NT2/D1 (cell line): ENCODE results near the gene DRAXIN.

Experiments
- DNase-seq: peaks from one replicate; pipeline ENCODE4 v3.0.0-alpha.2; 2011; ENCODE audit warnings: low read depth, low spot score
- H3K27me3 ChIP-seq: 2 replicates; pipeline ENCODE4 v1.6.0; 2011; ENCODE audit warnings: mild to moderate bottlenecking; ENCODE audit not compliant: insufficient read length, insufficient read depth
- H3K36me3 ChIP-seq: 2 replicates; pipeline ENCODE4 v1.6.1; 2011; ENCODE audit warnings: mild to moderate bottlenecking, low read length, mixed read lengths; ENCODE audit not compliant: insufficient read depth, insufficient read length
- H3K4me1 ChIP-seq: 2 replicates; pipeline ENCODE4 v1.5.1; 2011; ENCODE audit not compliant: insufficient read depth, insufficient read length
- H3K4me3 ChIP-seq: 2 replicates; pipeline ENCODE4 v1.5.1; 2011; ENCODE audit warnings: low read depth; ENCODE audit not compliant: insufficient read length
- H3K9ac ChIP-seq: 2 replicates; pipeline ENCODE4 v1.6.0; 2011; ENCODE audit warnings: low read depth; ENCODE audit not compliant: insufficient read length
- H3K9me3 ChIP-seq: 2 replicates; pipeline ENCODE4 v1.5.1; 2011; ENCODE audit warnings: mild to moderate bottlenecking, low read length; ENCODE audit not compliant: insufficient read depth
- SUZ12 ChIP-seq: IDR thresholded peaks from 2 replicates; pipeline ENCODE4 v1.6.1; 2011; ENCODE audit not compliant: insufficient read length, insufficient read depth; ENCODE audit errors: extremely low read depth
- YY1 ChIP-seq: IDR thresholded peaks from 2 replicates; pipeline ENCODE4 v1.6.1; 2011; ENCODE audit not compliant: insufficient read length, insufficient read depth
- ZNF274 ChIP-seq: IDR thresholded peaks from 2 replicates; pipeline ENCODE4 v1.6.1; 2011; ENCODE audit warnings: mild to moderate bottlenecking, low read depth, low read length

DRAXIN gene

GRCh38 chr1:11659748-11660147 is 31.8 kb upstream of the DRAXIN start:
- Histone ChIP-seq H3K36me3 (peaks cover 46% of the 10 kb centered on the region), H3K9ac (no peak overlapping the region), H3K4me3 (no peak overlapping the region), H3K4me1 (peaks cover 2% of the 10 kb centered on the region), H3K9me3 (no peaks in the 10 kb centered on the region), H3K27me3 (no peaks in the 10 kb centered on the region)
- DNase-seq, result no peak
- no peak for TF ChIP-seq SUZ12
- no peak for TF ChIP-seq ZNF274
- no peak for TF ChIP-seq YY1

- H3K4me1 ChIP-seq, result peaks cover 2% of the 10 kb centered on the region
- peaks cover 43% of the 10 kb centered on the region for H3K36me3 ChIP-seq
- DNase-seq, result no peak
- TF ChIP-seq YY1, result no peak
- TF ChIP-seq SUZ12, result no peak
- TF ChIP-seq ZNF274, result no peak
- H3K9ac ChIP-seq, result no peak overlapping the region
- no peaks in the 10 kb centered on the region for H3K27me3 ChIP-seq
- H3K4me3 ChIP-seq, result no peak overlapping the region
- H3K9me3 ChIP-seq, result no peaks in the 10 kb centered on the region
Measured at GRCh38 chr1:11661103-11661502, 30.4 kb upstream of the DRAXIN start.

- no peak for TF ChIP-seq ZNF274
- TF ChIP-seq SUZ12, result no peak
- TF ChIP-seq YY1, result no peak
- Histone ChIP-seq H3K27me3 (no peaks in the 10 kb centered on the region), H3K36me3 (peaks cover 37% of the 10 kb centered on the region), H3K9ac (peak overlapping the region; percentile 70), H3K4me3 (peak overlapping the region; percentile 32), H3K4me1 (peaks cover 2% of the 10 kb centered on the region), H3K9me3 (no peaks in the 10 kb centered on the region)
- DNase-seq, result no peak
Measured at GRCh38 chr1:11664336-11665065, 27.0 kb upstream of the DRAXIN start.

- no peak for DNase-seq
- no peak for TF ChIP-seq YY1
- no peak for TF ChIP-seq ZNF274
- TF ChIP-seq SUZ12, result no peak
- H3K4me1 ChIP-seq, result no peaks in the 10 kb centered on the region
- H3K9ac ChIP-seq, result no peak overlapping the region
- H3K27me3 ChIP-seq, result no peaks in the 10 kb centered on the region
- H3K36me3 ChIP-seq, result peaks cover 40% of the 10 kb centered on the region
- H3K9me3 ChIP-seq, result no peaks in the 10 kb centered on the region
- H3K4me3 ChIP-seq, result no peak overlapping the region
Measured at GRCh38 chr1:11668516-11668915, 23.0 kb upstream of the DRAXIN start.

GRCh38 chr1:11670747-11671146 is 20.8 kb upstream of the DRAXIN start:
- H3K36me3 ChIP-seq, result peaks cover 59% of the 10 kb centered on the region
- peaks cover 2% of the 10 kb centered on the region for H3K4me1 ChIP-seq
- H3K27me3 ChIP-seq, result no peaks in the 10 kb centered on the region
- H3K4me3 ChIP-seq, result no peak overlapping the region
- no peak overlapping the region for H3K9ac ChIP-seq
- H3K9me3 ChIP-seq, result no peaks in the 10 kb centered on the region
- TF ChIP-seq SUZ12 (no peak), YY1 (no peak), ZNF274 (no peak)
- DNase-seq, result no peak

GRCh38 chr1:11671205-11671543 is 20.3 kb upstream of the DRAXIN start:
- TF ChIP-seq ZNF274, result no peak
- Histone ChIP-seq H3K9ac (no peak overlapping the region), H3K4me1 (peaks cover 2% of the 10 kb centered on the region), H3K36me3 (peaks cover 64% of the 10 kb centered on the region), H3K27me3 (no peaks in the 10 kb centered on the region), H3K9me3 (no peaks in the 10 kb centered on the region), H3K4me3 (no peak overlapping the region)
- DNase-seq, result no peak

GRCh38 chr1:11671544-11672286 is 19.8 kb upstream of the DRAXIN start:
- Histone ChIP-seq H3K27me3 (no peaks in the 10 kb centered on the region), H3K36me3 (peaks cover 69% of the 10 kb centered on the region), H3K4me1 (peaks cover 3% of the 10 kb centered on the region), H3K4me3 (no peak overlapping the region), H3K9ac (no peak overlapping the region), H3K9me3 (no peaks in the 10 kb centered on the region)
- DNase-seq, result no peak
- no peak for TF ChIP-seq SUZ12
